Inferior parietal cortex (tissue), 1 donor: Measurements from ENCODE around the gene PDE9A.
"Not testable (repeated sequence)": the region's sequence is repeated elsewhere in the genome, so short reads cannot be mapped to it uniquely, and the experiment has no call there.

Source experiments
- DNase-seq: peaks from one replicate; pipeline ENCODE4 v3.0.0-alpha.2; 2016; ENCODE audit errors: extremely low spot score

The PDE9A gene

GRCh38 chr21:42708107-42708506, 54.7 kb downstream of the PDE9A start:
- DNase-seq: no peak

GRCh38 chr21:42708916-42709315, 55.5 kb downstream of the PDE9A start:
- not testable (repeated sequence) for DNase-seq

GRCh38 chr21:42711667-42712066, 58.2 kb downstream of the PDE9A start:
- no peak for DNase-seq

GRCh38 chr21:42715427-42715826, 62.0 kb downstream of the PDE9A start:
- not testable (repeated sequence) for DNase-seq

- DNase-seq: no peak
Measured at GRCh38 chr21:42716074-42716473, 62.7 kb downstream of the PDE9A start.

GRCh38 chr21:42720484-42720883, 67.1 kb downstream of the PDE9A start:
- DNase-seq: not testable (repeated sequence)

GRCh38 chr21:42721341-42721824, 68.0 kb downstream of the PDE9A start:
- no peak for DNase-seq

- DNase-seq: no peak
Measured at GRCh38 chr21:42722153-42722552, 68.7 kb downstream of the PDE9A start.

- no peak for DNase-seq
Measured at GRCh38 chr21:42722808-42723473, 69.5 kb downstream of the PDE9A start.

GRCh38 chr21:42724226-42724920, 71.0 kb downstream of the PDE9A start:
- DNase-seq: no peak

- DNase-seq: no peak
Measured at GRCh38 chr21:42725416-42725930, 72.1 kb downstream of the PDE9A start.

- no peak for DNase-seq
Measured at GRCh38 chr21:42731264-42732032, 78.0 kb downstream of the PDE9A start.

GRCh38 chr21:42732033-42732410, 78.6 kb downstream of the PDE9A start:
- DNase-seq: no peak

GRCh38 chr21:42733037-42733627, 79.7 kb downstream of the PDE9A start:
- no peak for DNase-seq

GRCh38 chr21:42733874-42734273, 80.5 kb downstream of the PDE9A start:
- no peak for DNase-seq

GRCh38 chr21:42734323-42734971, 81.0 kb downstream of the PDE9A start:
- no peak for DNase-seq

GRCh38 chr21:42735061-42735460, 81.6 kb downstream of the PDE9A start:
- no peak for DNase-seq

- no peak for DNase-seq
Measured at GRCh38 chr21:42735944-42736343, 82.5 kb downstream of the PDE9A start.

- no peak for DNase-seq
Measured at GRCh38 chr21:42736646-42737350, 83.4 kb downstream of the PDE9A start.

GRCh38 chr21:42737951-42738590, 84.7 kb downstream of the PDE9A start:
- DNase-seq: no peak
